Liver (tissue), 9 donors: Measurements from ENCODE around the gene EYA4. TPM values are rescaled to one million over a fixed set of nuclear protein-coding genes. Genes with fewer than 3 reads are reported as not detected.

Experiments used
- DNase-seq: peaks from one replicate; pipeline ENCODE4 v3.0.0-alpha.2; 2017; ENCODE audit warnings: low spot score
- H3K27ac ChIP-seq, 2 donors: one replicate each; pipeline ENCODE4 v1.7.0; 2013; ENCODE audit warnings: inconsistent platforms in 2 of 2, low read length in 2 of 2, control low read depth in 1 of 2, low read depth in 1 of 2, mild to moderate bottlenecking in 1 of 2
- H3K27me3 ChIP-seq, 4 donors: one replicate each; pipeline versions ENCODE4 v1.6.1 to v1.7.0; 2013; ENCODE audit warnings: low read length in 3 of 4, inconsistent platforms in 1 of 4, mild to moderate bottlenecking in 1 of 4, moderate library complexity in 1 of 4; ENCODE audit not compliant: control insufficient read depth in 4 of 4, insufficient read depth in 4 of 4
- H3K36me3 ChIP-seq, 4 donors: one replicate each; pipeline versions ENCODE4 v1.6.1 to v1.7.0; 2013; ENCODE audit warnings: low read length in 3 of 4, mild to moderate bottlenecking in 3 of 4, low read depth in 1 of 4, moderate library complexity in 1 of 4; ENCODE audit not compliant: control insufficient read depth in 4 of 4, insufficient read depth in 3 of 4
- H3K4me1 ChIP-seq, 4 donors: one replicate each; pipeline versions ENCODE4 v1.6.1 to v1.7.0; 2013; ENCODE audit warnings: low read length in 3 of 4, mild to moderate bottlenecking in 3 of 4, moderate library complexity in 1 of 4; ENCODE audit not compliant: control insufficient read depth in 4 of 4, insufficient read depth in 4 of 4
- H3K4me3 ChIP-seq, 3 donors: one replicate each; pipeline versions ENCODE4 v1.6.1 to v1.7.0; 2013; ENCODE audit warnings: low read length in 3 of 3, control low read depth in 1 of 3, low read depth in 1 of 3, mild to moderate bottlenecking in 1 of 3
- H3K9ac ChIP-seq, 2 donors: one replicate each; pipeline ENCODE4 v1.7.0; 2013; ENCODE audit warnings: low read length in 2 of 2, mild to moderate bottlenecking in 2 of 2, moderate library complexity in 2 of 2, control low read depth in 1 of 2, low read depth in 1 of 2
- H3K9me3 ChIP-seq, 4 donors: one replicate each; pipeline versions ENCODE4 v1.6.1 to v1.7.0; 2013; ENCODE audit warnings: low read length in 3 of 4; ENCODE audit not compliant: control insufficient read depth in 4 of 4
- ATF3 ChIP-seq: IDR thresholded peaks from 2 replicates; pipeline ENCODE4 v1.6.1; 2016; ENCODE audit warnings: antibody characterized with exemption
- CTCF ChIP-seq: fragments of 150-350 bp; IDR thresholded peaks from 2 replicates; pipeline ENCODE4 v1.5.1; 2017; ENCODE audit warnings: improper control_type of control experiment, low read depth, low read length; ENCODE audit not compliant: missing input control
- EGR1 ChIP-seq, 2 donors: IDR thresholded peaks; 2 replicates each; pipeline ENCODE4 v1.6.1; 2016 to 2018; ENCODE audit warnings: antibody characterized with exemption in 2 of 2, low read depth in 2 of 2
- FOXA1 ChIP-seq: IDR thresholded peaks from 2 replicates; pipeline ENCODE4 v1.6.1; 2016; ENCODE audit warnings: antibody characterized with exemption
- FOXA2 ChIP-seq: IDR thresholded peaks from 2 replicates; pipeline ENCODE4 v1.6.1; 2016; ENCODE audit warnings: antibody characterized with exemption
- GABPA ChIP-seq, 2 donors: IDR thresholded peaks in 1 of 2; conservative IDR thresholded peaks in 1 of 2; 2 replicates each; pipeline ENCODE4 v1.6.1; 2016; ENCODE audit warnings: antibody characterized with exemption in 2 of 2, mild to moderate bottlenecking in 1 of 2, moderate library complexity in 1 of 2
- HNF4A ChIP-seq, 2 donors: conservative IDR thresholded peaks; 2 replicates each; pipeline ENCODE4 v1.6.1; 2016; ENCODE audit warnings: antibody characterized with exemption in 2 of 2, mild to moderate bottlenecking in 2 of 2
- HNF4G ChIP-seq: IDR thresholded peaks from 2 replicates; pipeline ENCODE4 v1.6.1; 2016; ENCODE audit warnings: antibody characterized with exemption
- JUND ChIP-seq, 2 donors: IDR thresholded peaks; 2 replicates each; pipeline ENCODE4 v1.6.1; 2016; ENCODE audit warnings: antibody characterized with exemption in 2 of 2
- MAX ChIP-seq: IDR thresholded peaks from 2 replicates; pipeline ENCODE4 v1.6.1; 2016; ENCODE audit warnings: antibody characterized with exemption
- NR2F2 ChIP-seq: IDR thresholded peaks from 2 replicates; pipeline ENCODE4 v1.6.1; 2016; ENCODE audit warnings: antibody characterized with exemption
- RAD21 ChIP-seq, 2 donors: IDR thresholded peaks; 2 replicates each; pipeline ENCODE4 v1.6.1; 2016; ENCODE audit warnings: antibody characterized with exemption in 2 of 2, mild to moderate bottlenecking in 2 of 2
- REST ChIP-seq: IDR thresholded peaks from 2 replicates; pipeline ENCODE4 v1.6.1; 2016; ENCODE audit warnings: antibody characterized with exemption, mild to moderate bottlenecking
- RXRA ChIP-seq, 2 donors: IDR thresholded peaks; 2 replicates each; pipeline ENCODE4 v1.6.1; 2017 to 2018; ENCODE audit warnings: antibody characterized with exemption in 2 of 2, mild to moderate bottlenecking in 1 of 2
- SP1 ChIP-seq: IDR thresholded peaks from 2 replicates; pipeline ENCODE4 v1.6.1; 2018; ENCODE audit warnings: antibody characterized with exemption, mild to moderate bottlenecking
- TAF1 ChIP-seq: conservative IDR thresholded peaks from 2 replicates; pipeline ENCODE4 v1.6.1; 2016; ENCODE audit warnings: antibody characterized with exemption, mild to moderate bottlenecking
- YY1 ChIP-seq: IDR thresholded peaks from 2 replicates; pipeline ENCODE4 v1.6.1; 2016; ENCODE audit warnings: antibody characterized with exemption, mild to moderate bottlenecking
- ZBTB33 ChIP-seq: IDR thresholded peaks from 2 replicates; pipeline ENCODE4 v1.6.1; 2016; ENCODE audit warnings: antibody characterized with exemption
- WGBS: extraction: QIAGEN DNeasy Blood & Tissue Kit; methylation state at CpG from one replicate; pipeline ENCODE4 v1.1.7; 2013; 5-methylcytosine and 5-hydroxymethylcytosine counted together
- polyA plus RNA-seq, 2 donors: library from polyadenylated mRNA; stranded (reverse) in 1 of 2; unstranded in 1 of 2; fragments of 200-250 nt in 1 of 2; fragments of >200 nt in 1 of 2; fragmentation: Nextera tagmentation in 1 of 2; extraction: Ambion mirVana in 1 of 2; gene quantifications; one replicate each; pipeline versions ENCODE4 v1.2.1 to v1.2.3, GENCODE V29; 2013 to 2015
- total RNA-seq, 2 donors: library from RNA; depleted of rRNA; stranded (reverse); fragments of >200 nt; gene quantifications; one replicate each; pipeline ENCODE4 v1.2.3, GENCODE V29; 2014
- donor health status: healthy.
- donor health status: healthy.
- donor health status: healthy.
- donor health status: healthy.
- donor health status: healthy.

The EYA4 gene
- total and polyA plus RNA-seq, 4 donors, result 0.05 to 0.50 TPM; not detected in 2

GRCh38 chr6:133202610-133203343 is 38.4 kb upstream of the EYA4 start (continued):
- no peak for TF ChIP-seq CTCF
- TF ChIP-seq TAF1, result no peak
- no peak for TF ChIP-seq GABPA (IDR thresholded peaks at IDR 0.05 in 1 of 2, conservative IDR thresholded peaks at IDR 0.05 in 1 of 2)
- TF ChIP-seq JUND (IDR thresholded peaks at IDR 0.05), result no peak
- TF ChIP-seq RXRA (IDR thresholded peaks at IDR 0.05), result no peak
- TF ChIP-seq YY1, result no peak
- TF ChIP-seq HNF4A (conservative IDR thresholded peaks at IDR 0.05), result no peak

GRCh38 chr6:133203344-133203697 is 37.8 kb upstream of the EYA4 start:
- TF ChIP-seq NR2F2 (no peak), FOXA2 (no peak), ZBTB33 (no peak), RXRA (IDR thresholded peaks at IDR 0.05) (no peak), EGR1 (IDR thresholded peaks at IDR 0.05; ENCODE audit: low read depth in 2 of 2) (no peak), MAX (no peak), TAF1 (no peak), HNF4G (no peak), REST (no peak), GABPA (IDR thresholded peaks at IDR 0.05 in 1 of 2, conservative IDR thresholded peaks at IDR 0.05 in 1 of 2) (no peak), ATF3 (no peak), JUND (IDR thresholded peaks at IDR 0.05) (no peak), FOXA1 (no peak), HNF4A (conservative IDR thresholded peaks at IDR 0.05) (no peak), RAD21 (IDR thresholded peaks at IDR 0.05) (no peak), SP1 (no peak), CTCF (no peak)
- Histone ChIP-seq H3K36me3 (no peaks in the 10 kb centered on the region), H3K9me3 (no peaks in the 10 kb centered on the region), H3K27ac (no peak overlapping the region), H3K9ac (no peak overlapping the region), H3K4me1 (no peaks in the 10 kb centered on the region), H3K4me3 (no peak overlapping the region), H3K27me3 (peaks cover 0 to 2% (median 0%) of the 10 kb centered on the region in 4 donors)
- DNase-seq, result no peak
- WGBS, result 84% methylated on average over 5 of the region's 5 CpGs
